B cell (primary cell): ENCODE measurements around the gene JARID2. TPM values are rescaled to one million over a fixed set of nuclear protein-coding genes. Genes with fewer than 3 reads are reported as not detected.

ENCODE experiments used
- ATAC-seq: fragments of 200-7000 bp; cut with Tn5 transposase; one replicate; pipeline ENCODE4 v1.10.0; 2021; ENCODE audit warnings: low read depth, mild to moderate bottlenecking, moderate number of reproducible peaks, moderate library complexity
- CTCF ChIA-PET: fragments of 350-600 bp; sonication (Branson Sonifier 250); formaldehyde crosslinking; loops from one replicate; lab custom pipeline; 2021; ENCODE audit warnings: antibody characterized with exemption, inconsistent platforms; lab: Charles Lee
- POLR2A ChIA-PET: fragments of 350-600 bp; sonication (Branson Sonifier 250); formaldehyde crosslinking; loops from one replicate; lab custom pipeline; 2021; ENCODE audit warnings: antibody characterized with exemption; lab: Charles Lee
- DNase-seq: peaks from one replicate; pipeline ENCODE4 v3.0.0; 2013
- H2AFZ ChIP-seq: 2 replicates; pipeline ENCODE4 v1.6.1; 2012; ENCODE audit warnings: mild to moderate bottlenecking, low read depth, low read length; ENCODE audit not compliant: insufficient read depth, poor library complexity, severe bottlenecking
- H3K27ac ChIP-seq, 2 donors: 1 replicate in 1 of 2; 2 replicates in 1 of 2; pipeline ENCODE4 v1.5.1; 2012 to 2013; ENCODE audit warnings: low read length in 2 of 2, mild to moderate bottlenecking in 2 of 2, moderate library complexity in 1 of 2
- H3K27me3 ChIP-seq, 4 experiments: fragments of 200-600 bp in 1 of 4; sonication (generic) in 1 of 4; replicated peaks in 1 of 4; 1 replicate in 2 of 4; 2 replicates in 2 of 4; pipeline versions ENCODE4 v1.6.1 to v1.7.0; 2013 to 2016; ENCODE audit warnings: low read length in 3 of 4, mild to moderate bottlenecking in 2 of 4, mixed read lengths in 1 of 4, moderate library complexity in 1 of 4; ENCODE audit not compliant: insufficient read depth in 4 of 4, control insufficient read depth in 3 of 4; ENCODE audit errors: control extremely low read depth in 1 of 4
- H3K36me3 ChIP-seq, 2 experiments: replicated peaks in 1 of 2; 1 replicate in 1 of 2; 2 replicates in 1 of 2; pipeline versions ENCODE4 v1.6.1 to v1.7.1; 2013; ENCODE audit warnings: low read length in 1 of 2; ENCODE audit not compliant: insufficient read depth in 2 of 2, control insufficient read depth in 1 of 2; ENCODE audit errors: control extremely low read depth in 1 of 2, extremely low read depth in 1 of 2
- H3K4me1 ChIP-seq, 2 donors: fragments of 200-600 bp in 1 of 2; sonication (generic) in 1 of 2; 1 replicate in 1 of 2; 2 replicates in 1 of 2; pipeline versions ENCODE4 v1.5.1 to v1.6.1; 2013 to 2017; ENCODE audit warnings: low read length in 2 of 2; ENCODE audit not compliant: control insufficient read depth in 2 of 2, insufficient read depth in 2 of 2
- H3K4me2 ChIP-seq: replicated peaks from 2 replicates; pipeline ENCODE3; 2012; ENCODE audit warnings: mild to moderate bottlenecking, low read depth, low read length; ENCODE audit not compliant: poor library complexity, severe bottlenecking
- H3K4me3 ChIP-seq, 5 experiments: fragments of 200-600 bp in 1 of 5; sonication (generic) in 1 of 5; 1 replicate in 3 of 5; 2 replicates in 2 of 5; pipeline versions ENCODE4 v1.5.1 to v1.7.0; 2011 to 2016; ENCODE audit warnings: low read length in 4 of 5, mild to moderate bottlenecking in 4 of 5, low read depth in 2 of 5, control low read depth in 1 of 5, moderate library complexity in 1 of 5; ENCODE audit not compliant: insufficient read depth in 1 of 5; ENCODE audit errors: control extremely low read depth in 1 of 5, extremely low read depth in 1 of 5
- H3K79me2 ChIP-seq: fragments of 200-600 bp; sonication (generic); one replicate; pipeline ENCODE4 v1.6.0; 2016; ENCODE audit warnings: low read length; ENCODE audit not compliant: control insufficient read depth, insufficient read depth
- H3K9ac ChIP-seq: fragments of 200-600 bp; sonication (generic); 2 replicates; pipeline ENCODE4 v1.6.1; 2017; ENCODE audit warnings: mild to moderate bottlenecking, low read length, moderate library complexity
- H3K9me3 ChIP-seq, 3 donors: one replicate each; pipeline versions ENCODE4 v1.6.1 to v1.7.1; 2013; ENCODE audit warnings: low read length in 2 of 3; ENCODE audit not compliant: control insufficient read depth in 2 of 3, insufficient read depth in 1 of 3; ENCODE audit errors: control extremely low read depth in 1 of 3
- H4K20me1 ChIP-seq: 2 replicates; pipeline ENCODE4 v1.6.0; 2012; ENCODE audit warnings: mild to moderate bottlenecking, low read length; ENCODE audit not compliant: insufficient read depth, control insufficient read depth, poor library complexity, severe bottlenecking
- H3K27ac Mint-ChIP-seq: one replicate; pipeline ENCODE4 v1.8.0; 2021; ENCODE audit warnings: mixed read lengths
- H3K27me3 Mint-ChIP-seq: one replicate; pipeline ENCODE4 v1.8.0; 2021; ENCODE audit warnings: mixed read lengths
- H3K4me1 Mint-ChIP-seq: one replicate; pipeline ENCODE4 v1.8.0; 2021; ENCODE audit warnings: mixed read lengths
- H3K4me3 Mint-ChIP-seq: one replicate; pipeline ENCODE4 v1.8.0; 2021; ENCODE audit warnings: mixed read lengths
- H3K9me3 Mint-ChIP-seq: one replicate; pipeline ENCODE4 v1.8.0; 2022; ENCODE audit warnings: mixed read lengths; ENCODE audit not compliant: insufficient read depth
- EZH2 ChIP-seq: IDR thresholded peaks from 2 replicates; pipeline ENCODE4 v1.6.1; 2012; ENCODE audit warnings: borderline replicate concordance, low read depth, mild to moderate bottlenecking, moderate library complexity, low read length; ENCODE audit not compliant: insufficient read depth, poor library complexity, severe bottlenecking
- WGBS: methylation state at CpG from one replicate; pipeline ENCODE4 v1.1.5; 2013; ENCODE audit warnings: missing lambda C conversion rate; ENCODE audit not compliant: insufficient coverage; 5-methylcytosine and 5-hydroxymethylcytosine counted together
- intact Hi-C: fragments of 100-400 bp; cut with micrococcal nuclease; formaldehyde crosslinking; loops from one replicate; pipeline ENCODE4 v1.10.0; 2022
- polyA plus RNA-seq: library from polyadenylated mRNA; depleted of rRNA; stranded (reverse); fragments of >200 nt; gene quantifications from 2 replicates; pipeline ENCODE4 v1.2.3, GENCODE V29; 2012
- total RNA-seq, 2 donors: library from RNA; stranded (reverse); fragments of 120-200 nt in 1 of 2; gene quantifications; 1 replicate in 1 of 2; 2 replicates in 1 of 2; pipeline versions ENCODE4 v1.2.3 to v1.2.4, GENCODE V29; 2013 to 2022
- TF ChIP-seq, protein P1 (sequence below): fragments of 200-600 bp; IDR thresholded peaks from one replicate; pipeline ENCODE4 v1.8.0; 2022; ENCODE audit warnings: antibody characterized with exemption, mild to moderate bottlenecking

Gene JARID2
- total and polyA plus RNA-seq, 2 donors (not counting 1 experiment from before 2014, with no cell fraction given), result 11.0 to 58.1 TPM

DNA sequence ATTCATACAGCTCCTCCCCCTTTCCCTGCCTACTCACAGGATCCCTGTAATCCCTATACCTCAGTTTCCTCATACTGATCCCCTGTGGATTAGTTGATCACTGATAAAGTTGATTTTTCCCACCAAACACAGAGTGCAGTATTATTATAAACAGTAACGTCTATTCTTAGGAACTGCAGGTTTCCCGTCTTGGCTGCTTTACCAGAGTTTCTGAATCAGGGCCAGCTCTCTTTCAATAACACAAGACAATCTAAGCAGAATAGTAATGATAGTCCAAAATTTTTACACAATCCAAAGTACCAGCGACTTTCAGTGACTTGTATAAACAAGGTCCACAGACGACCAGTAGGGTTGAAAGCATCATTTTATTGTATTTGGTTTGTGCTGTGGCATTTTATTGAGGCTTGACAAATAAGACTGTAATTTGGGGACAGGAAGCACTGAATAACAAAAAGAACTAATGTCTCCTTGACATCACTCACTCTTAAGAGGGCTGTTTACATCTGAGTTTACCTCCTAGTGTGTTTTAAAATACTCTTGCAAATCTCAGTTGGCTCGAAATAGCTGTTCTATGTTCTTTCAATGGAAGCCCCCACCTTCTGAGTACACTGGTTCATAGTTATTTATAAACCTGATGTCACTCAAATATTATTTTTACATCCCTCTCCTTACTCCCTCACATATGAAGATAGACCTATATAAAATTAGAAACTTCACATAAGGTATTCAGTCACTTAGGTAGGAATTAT lies 6.1 kb upstream of the JARID2 start:
- 60% methylated on average over 1 of the region's 5 CpGs for WGBS
- no peaks in the 10 kb centered on the region for H4K20me1 ChIP-seq
- H3K4me1 ChIP-seq, result peaks cover 3 to 8% of the 10 kb centered on the region in 2 donors
- ChIA-PET CTCF (interaction anchor here (0.6 kb wide), 1 partner anchor 539 kb away, joined by 3 read pairs; no protein-coding TSS in a partner anchor), POLR2A (interaction anchor here (1.2 kb wide), 1 partner anchor 1014 kb away, joined by 3 read pairs; no protein-coding TSS in a partner anchor)
- TF ChIP-seq, protein P1, sequence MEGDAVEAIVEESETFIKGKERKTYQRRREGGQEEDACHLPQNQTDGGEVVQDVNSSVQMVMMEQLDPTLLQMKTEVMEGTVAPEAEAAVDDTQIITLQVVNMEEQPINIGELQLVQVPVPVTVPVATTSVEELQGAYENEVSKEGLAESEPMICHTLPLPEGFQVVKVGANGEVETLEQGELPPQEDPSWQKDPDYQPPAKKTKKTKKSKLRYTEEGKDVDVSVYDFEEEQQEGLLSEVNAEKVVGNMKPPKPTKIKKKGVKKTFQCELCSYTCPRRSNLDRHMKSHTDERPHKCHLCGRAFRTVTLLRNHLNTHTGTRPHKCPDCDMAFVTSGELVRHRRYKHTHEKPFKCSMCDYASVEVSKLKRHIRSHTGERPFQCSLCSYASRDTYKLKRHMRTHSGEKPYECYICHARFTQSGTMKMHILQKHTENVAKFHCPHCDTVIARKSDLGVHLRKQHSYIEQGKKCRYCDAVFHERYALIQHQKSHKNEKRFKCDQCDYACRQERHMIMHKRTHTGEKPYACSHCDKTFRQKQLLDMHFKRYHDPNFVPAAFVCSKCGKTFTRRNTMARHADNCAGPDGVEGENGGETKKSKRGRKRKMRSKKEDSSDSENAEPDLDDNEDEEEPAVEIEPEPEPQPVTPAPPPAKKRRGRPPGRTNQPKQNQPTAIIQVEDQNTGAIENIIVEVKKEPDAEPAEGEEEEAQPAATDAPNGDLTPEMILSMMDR, result no peak
- TF ChIP-seq EZH2, result no peak
- no peaks in the 10 kb centered on the region for H3K36me3 ChIP-seq
- no peak overlapping the region for H2AFZ ChIP-seq
- no peak for DNase-seq
- H3K27ac ChIP-seq, result no peak overlapping the region
- Mint-ChIP-seq H3K27me3 (no peaks in the 10 kb centered on the region), H3K27ac (no peak overlapping the region), H3K4me3 (no peak overlapping the region), H3K9me3 (no peaks in the 10 kb centered on the region), H3K4me1 (peaks cover 2% of the 10 kb centered on the region)
- no peaks in the 10 kb centered on the region for H3K27me3 ChIP-seq
- no peaks in the 10 kb centered on the region for H3K79me2 ChIP-seq
- no peak for ATAC-seq
- no peak overlapping the region for H3K9ac ChIP-seq
- no peaks in the 10 kb centered on the region for H3K9me3 ChIP-seq
- intact Hi-C loops, result no loop called here
- no peak overlapping the region for H3K4me2 ChIP-seq
- no peak overlapping the region for H3K4me3 ChIP-seq

DNA sequence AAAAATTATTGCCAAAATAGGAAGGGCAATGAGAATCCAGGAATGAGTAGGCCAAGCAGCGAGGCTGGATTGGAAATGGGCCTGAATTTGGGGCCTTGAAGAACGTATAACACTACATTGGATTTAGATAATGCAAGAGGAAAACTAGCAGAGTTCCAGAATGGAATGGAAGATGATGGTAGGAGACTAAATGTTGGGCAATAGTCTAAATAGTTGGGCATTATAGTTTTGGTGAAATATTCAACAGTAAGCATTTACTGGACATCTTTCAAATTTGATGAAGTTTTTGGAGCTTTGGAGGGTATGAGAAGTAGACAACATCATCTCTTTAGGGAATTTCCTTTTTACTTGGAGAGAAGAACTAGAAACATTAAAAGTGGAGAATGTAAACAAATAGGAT lies 3.4 kb upstream of the JARID2 start:
- Histone ChIP-seq H4K20me1 (no peaks in the 10 kb centered on the region), H3K9me3 (no peaks in the 10 kb centered on the region), H3K36me3 (no peaks in the 10 kb centered on the region), H3K9ac (no peak overlapping the region), H3K4me3 (no peak overlapping the region), H3K4me2 (no peak overlapping the region), H3K27ac (no peak overlapping the region), H3K79me2 (peaks cover 17% of the 10 kb centered on the region), H3K27me3 (no peaks in the 10 kb centered on the region), H2AFZ (no peak overlapping the region), H3K4me1 (peaks cover 3 to 8% of the 10 kb centered on the region in 2 donors)
- H3K27me3 Mint-ChIP-seq, result no peaks in the 10 kb centered on the region
- no peak overlapping the region for H3K4me3 Mint-ChIP-seq
- H3K27ac Mint-ChIP-seq, result no peak overlapping the region
- TF ChIP-seq, protein P1, result no peak
- TF ChIP-seq EZH2, result no peak
- no peaks in the 10 kb centered on the region for H3K9me3 Mint-ChIP-seq
- CTCF ChIA-PET, result interaction anchor here (0.8 kb wide), 1 partner anchor 25 kb away, joined by 3 read pairs; no protein-coding TSS in a partner anchor
- peaks cover 7% of the 10 kb centered on the region for H3K4me1 Mint-ChIP-seq
- ATAC-seq, result no peak
- DNase-seq, result no peak
- intact Hi-C loops, result no loop called here
- POLR2A ChIA-PET, result interaction anchor here (0.6 to 0.7 kb wide), 4 partner anchors 45 to 1409 kb away, joined by 3 read pairs; no protein-coding TSS in a partner anchor
- 100% methylated on average over 2 of the region's 2 CpGs for WGBS
